Measurements from ENCODE around the gene NKD2.

DNA sequence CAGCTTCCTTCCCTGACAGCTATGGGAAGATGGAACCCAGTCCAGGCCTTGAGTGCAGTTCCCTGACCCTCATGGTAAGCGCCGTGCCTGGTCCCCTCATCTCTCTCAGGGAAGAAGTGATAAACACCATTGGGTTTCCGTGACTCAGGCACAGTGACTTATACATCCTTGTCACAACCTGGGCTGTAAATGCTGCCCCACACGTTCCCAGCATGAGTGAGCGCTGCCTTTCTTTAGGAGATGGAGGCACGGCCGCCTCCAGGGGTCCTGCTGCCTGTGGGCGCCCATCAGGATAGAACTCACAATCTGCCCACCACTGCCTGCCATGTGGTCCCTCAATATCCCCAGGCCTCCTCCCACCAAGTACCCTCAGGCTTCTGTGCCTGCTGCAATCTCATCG, 8.3 kb upstream of the NKD2 start:
- TF ChIP-seq POLR2A (IDR thresholded peaks at IDR 0.05; ENCODE audit: extremely low read depth, insufficient read length) (no peak), CTCF (IDR thresholded peaks at IDR 0.05; ENCODE audit: low read depth, low read length) (no peak)
- TF ChIP-seq, protein P1, sequence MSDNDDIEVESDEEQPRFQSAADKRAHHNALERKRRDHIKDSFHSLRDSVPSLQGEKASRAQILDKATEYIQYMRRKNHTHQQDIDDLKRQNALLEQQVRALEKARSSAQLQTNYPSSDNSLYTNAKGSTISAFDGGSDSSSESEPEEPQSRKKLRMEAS (IDR thresholded peaks at IDR 0.05; ENCODE audit: low read depth, low read length), result no peak

Data from NB4 (cell line).